Measurements from ENCODE around the gene MRPL11. TPM values are rescaled to one million over a fixed set of nuclear protein-coding genes. Genes with fewer than 3 reads are reported as not detected.

Gene MRPL11
- total and polyA plus RNA-seq, 2 of the 13 experiments (the other 11 are each of a cell fraction or from before 2014, with no cell fraction given) = 72.9 to 176 TPM

- no peak overlapping the region for H3K27ac ChIP-seq (ENCODE audit: extremely low read length, insufficient read depth, low read length)
- intact Hi-C loops (cut with micrococcal nuclease; ENCODE audit: unreplicated experiment) = loop anchor here (1.0 to 5.0 kb wide), 3 partner anchors 22 to 424 kb away; no protein-coding TSS in a partner anchor
- H3K4me1 ChIP-seq (ENCODE audit: insufficient read depth, low read length) = 0 out of 2 replicates have a peak, but pooled peaks cover 5% of the 10 kb centered on the region
- ChIA-PET CTCF (ENCODE audit: low intra/inter-chr PET ratio, low total read pairs) (interaction anchor here (0.7 to 3.4 kb wide), 13 partner anchors 13 to 426 kb away, joined by 3 to 54 read pairs (median 6); partner anchors contain the start of genes DPP3, MRPL11 and RBM4B), POLR2A (no interaction called here)
- no peaks in the 10 kb centered on the region for H3K36me3 ChIP-seq (replicated peaks in 1 of 2; ENCODE audit: control insufficient read depth in 1 of 2, insufficient read depth in 2 of 2, low read length in 2 of 2)
- H3K27me3 ChIP-seq (ENCODE audit: control insufficient read depth in 1 of 2, insufficient read depth in 2 of 2, low read length in 2 of 2) = peaks cover 5 to 83% of the 10 kb centered on the region in 2 experiments
- peaks cover 7% of the 10 kb centered on the region; the same call in 1 of the 2 replicates for H4K20me1 ChIP-seq (ENCODE audit: insufficient read depth, low read length)
- H2AFZ ChIP-seq (ENCODE audit: low read length) = no peak overlapping the region
- peak; percentile 66 for FAIRE-seq
- peak; percentile 68 for DNase-seq (ENCODE audit: low spot score)
- H3K79me2 ChIP-seq (ENCODE audit: insufficient read depth, low read length) = no peaks in the 10 kb centered on the region
- peak overlapping the region in 1 of 3 experiments; percentile 37; a peak in 1 of 6 replicates for H3K4me3 ChIP-seq (replicated peaks in 1 of 3; ENCODE audit: insufficient read depth in 1 of 3, low read depth in 2 of 3, low read length in 3 of 3)
- in situ Hi-C loops (cut with HindIII; ENCODE audit: extremely low pct_ligation_motif_present, low pct_unique_long_range_greater_than_20kb) = loop anchor here (10.0 to 25.0 kb wide), 2 partner anchors 286 to 429 kb away; partner anchors contain the start of gene RCE1
- BruUV-seq (replicated peaks) = no TSS peak
- H3K9me3 ChIP-seq (ENCODE audit: low read length) = no peaks in the 10 kb centered on the region
- no peak overlapping the region for H3K9ac ChIP-seq (ENCODE audit: insufficient read depth, low read depth, low read length)
- peak overlapping the region; percentile 49 for H3K4me2 ChIP-seq (ENCODE audit: low read depth, low read length)
- 1% methylated on average over 9 of the region's 63 CpGs for WGBS (ENCODE audit: low lambda C conversion rate)
- ATAC-seq = peak; percentile 76
- TF ChIP-seq MED1 (CRISPR knock-in tag; IDR thresholded peaks at IDR 0.05) (peak; percentile 37; the same call in 1 of the 2 replicates), TGIF2 (CRISPR knock-in tag; IDR thresholded peaks at IDR 0.05) (no peak), ZNF501 (CRISPR knock-in tag; IDR thresholded peaks at IDR 0.05) (peak; percentile 54; the same call in 1 of the 2 replicates), PHF21A (CRISPR knock-in tag; IDR thresholded peaks at IDR 0.05) (no peak), SPEN (CRISPR knock-in tag; IDR thresholded peaks at IDR 0.05; ENCODE audit: low read depth) (no peak), IRF2 (CRISPR knock-in tag; IDR thresholded peaks at IDR 0.05) (no peak; the same call in 1 of the 2 replicates), GATA4 (IDR thresholded peaks at IDR 0.05; ENCODE audit: borderline replicate concordance, low read depth) (no peak), ZNF317 (CRISPR knock-in tag; IDR thresholded peaks at IDR 0.05) (no peak), HIC2 (CRISPR knock-in tag; IDR thresholded peaks at IDR 0.05; ENCODE audit: low read depth) (no peak), ZFP36 (IDR thresholded peaks at IDR 0.05; ENCODE audit: borderline replicate concordance, low read depth, low read length, partially characterized antibody) (peak; percentile 12), ZSCAN20 (CRISPR knock-in tag; IDR thresholded peaks at IDR 0.05; ENCODE audit: borderline replicate concordance) (no peak), TRIM24 (CRISPR knock-in tag; IDR thresholded peaks at IDR 0.05) (no peak), ZNF609 (CRISPR knock-in tag; IDR thresholded peaks at IDR 0.05; ENCODE audit: borderline replicate concordance) (no peak), KLF13 (CRISPR knock-in tag; IDR thresholded peaks at IDR 0.05) (no peak), ZNF430 (CRISPR knock-in tag; IDR thresholded peaks at IDR 0.05) (no peak), ZBTB7A (CRISPR knock-in tag; IDR thresholded peaks at IDR 0.05) (no peak)
- TF ChIP-seq, protein P1, sequence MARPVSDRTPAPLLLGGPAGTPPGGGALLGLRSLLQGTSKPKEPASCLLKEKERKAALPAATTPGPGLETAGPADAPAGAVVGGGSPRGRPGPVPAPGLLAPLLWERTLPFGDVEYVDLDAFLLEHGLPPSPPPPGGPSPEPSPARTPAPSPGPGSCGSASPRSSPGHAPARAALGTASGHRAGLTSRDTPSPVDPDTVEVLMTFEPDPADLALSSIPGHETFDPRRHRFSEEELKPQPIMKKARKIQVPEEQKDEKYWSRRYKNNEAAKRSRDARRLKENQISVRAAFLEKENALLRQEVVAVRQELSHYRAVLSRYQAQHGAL (CRISPR knock-in tag; IDR thresholded peaks at IDR 0.05; ENCODE audit: not compliant biosample characterization) = no peak
These were observed 30.0 kb downstream of the MRPL11 start for GRCh38 chr11:66408488-66409214.

Measured in HepG2 (cell line).